ENCODE measurements around the gene RBL2. TPM values are rescaled to one million over a fixed set of nuclear protein-coding genes. Genes with fewer than 3 reads are reported as not detected.
A peak's percentile ranks its signal among the peaks of the same experiment; 100 is the strongest.
"Not testable (repeated sequence)": the region's sequence is repeated elsewhere in the genome, so short reads cannot be mapped to it uniquely, and the experiment has no call there.

Gene RBL2
- total and polyA plus RNA-seq, 9 of the 15 experiments (the other 6 are each of a cell fraction or from before 2014, with no cell fraction given): 7.8 to 76.3 (median 28.5) TPM

GRCh38 chr16:53539759-53540718 is 105.8 kb downstream of the RBL2 start:
- FAIRE-seq; H3K79me2 ChIP-seq (ENCODE audit: control insufficient read depth, insufficient read depth, low read length); H2AFZ ChIP-seq (ENCODE audit: low read depth, low read length); H3K4me3 ChIP-seq; H3K27ac ChIP-seq (ENCODE audit: extremely low read depth, low read depth, low read length); H4K20me1 ChIP-seq (replicated peaks; ENCODE audit: control insufficient read depth, insufficient read depth, low read length); H3K4me1 ChIP-seq (replicated peaks in 1 of 2; ENCODE audit: control insufficient read depth in 2 of 2, insufficient read depth in 2 of 2, low read length in 2 of 2); DNase-seq (ENCODE audit: extremely low read depth in 1 of 4, low spot score in 3 of 4); H3K4me2 ChIP-seq (ENCODE audit: insufficient read depth, low read length); H3K9ac ChIP-seq (ENCODE audit: insufficient read depth in 1 of 2, low read depth in 2 of 2, low read length in 2 of 2); H3K9me1 ChIP-seq (ENCODE audit: control insufficient read depth, insufficient read depth, low read length); H3K9me3 ChIP-seq (replicated peaks; ENCODE audit: control insufficient read depth, insufficient read depth, low read depth, low read length); ATAC-seq; in situ Hi-C loops (cut with MboI); CTCF ChIA-PET (ENCODE audit: low intra/inter-chr PET ratio); POLR2A ChIA-PET; BruUV-seq (replicated peaks); H3K36me3 ChIP-seq (ENCODE audit: control insufficient read depth, insufficient read depth, low read length): not testable (repeated sequence)
- TF ChIP-seq CBFA2T2 (conservative IDR thresholded peaks at IDR 0.05): 0 out of 2 replicates have a peak, but pooled peaks have one; percentile 14
- intact Hi-C loops (cut with micrococcal nuclease): loop anchor here (10.0 kb wide), 1 partner anchor 215 kb away; no protein-coding TSS in a partner anchor
- H3K27me3 ChIP-seq (ENCODE audit: control insufficient read depth in 2 of 2, insufficient read depth in 2 of 2, low read length in 2 of 2): peaks cover 21 to 24% of the 10 kb centered on the region in 2 experiments
- WGBS (ENCODE audit: insufficient coverage, low coverage, missing lambda C conversion rate): 9% methylated on average over 10 of the region's 13 CpGs

Small RNAs within 50 kb of the gene (small RNA-seq; reads per million reads assigned to genes)
- not detected for gene RNU6-1153P

Other genes with a start within 250 kb of the RBL2 start
- 3.0 and 4.3 TPM in 2 replicates for gene AKTIP, start 68.7 kb downstream of the RBL2 start, total RNA-seq (2014; rRNA removed)
- 4.7 and 7.0 TPM in 2 replicates for gene AKTIP, start 68.7 kb downstream of the RBL2 start, total RNA-seq (2014; rRNA removed; fragmentation: Illumina TruSeq; extraction: Trizol)
- gene AKTIP, start 68.7 kb downstream of the RBL2 start, total RNA-seq (2015; rRNA removed; fragmentation: Illumina TruSeq; extraction: Trizol): 3.4 and 4.3 TPM in 2 replicates
- gene AKTIP, start 68.7 kb downstream of the RBL2 start, total RNA-seq (2021): 4.4 and 4.8 TPM in 2 replicates
- 10.7 and 11.4 TPM in 2 replicates for gene AKTIP, start 68.7 kb downstream of the RBL2 start, polyA plus RNA-seq (2011; rRNA removed)
- gene AKTIP, start 68.7 kb downstream of the RBL2 start, polyA plus RNA-seq (2014; fragmentation: Illumina TruSeq; extraction: Trizol): 5.3 and 6.4 TPM in 2 replicates
- 1 to 10 TPM; 4.1 to 6.0 TPM for gene AKTIP, start 68.7 kb downstream of the RBL2 start, polyA plus RNA-seq (2014; fragmentation: Nextera tagmentation; extraction: Ambion mirVana)
- 3.2 and 6.6 TPM in 2 replicates for gene AKTIP, start 68.7 kb downstream of the RBL2 start, polyA plus RNA-seq (2014; rRNA removed)